AG09319 (cell line): ENCODE results near the gene URI1.

Source experiments
- DNase-seq: peaks from one replicate; pipeline ENCODE4 v3.0.0-alpha.2; 2010; ENCODE audit warnings: low read depth; ENCODE audit errors: extremely low read depth
- CTCF ChIP-seq: IDR thresholded peaks from 2 replicates; pipeline ENCODE4 v1.5.1; 2011; ENCODE audit warnings: low read depth, mild to moderate bottlenecking, inconsistent platforms, low read length, moderate library complexity

URI1 gene

GRCh38 chr19:29999490-29999889 lies 57.5 kb downstream of the URI1 start:
- TF ChIP-seq CTCF: no peak

GRCh38 chr19:30000862-30001261 lies 58.8 kb downstream of the URI1 start:
- no peak for DNase-seq
- TF ChIP-seq CTCF: no peak

More at GRCh38 chr19:29999490-29999889, 57.5 kb downstream of the URI1 start:
- DNase-seq: no peak

- TF ChIP-seq CTCF: no peak
- DNase-seq: no peak
Observed at GRCh38 chr19:30001301-30001700, 59.3 kb downstream of the URI1 start.

- no peak for DNase-seq
Observed at GRCh38 chr19:30001791-30002190, 59.8 kb downstream of the URI1 start.

GRCh38 chr19:30003866-30004265 lies 61.8 kb downstream of the URI1 start:
- TF ChIP-seq CTCF: no peak
- no peak for DNase-seq

More at GRCh38 chr19:30001791-30002190, 59.8 kb downstream of the URI1 start:
- no peak for TF ChIP-seq CTCF

- DNase-seq: no peak
- TF ChIP-seq CTCF: no peak
Observed at GRCh38 chr19:30004403-30004802, 62.4 kb downstream of the URI1 start.

GRCh38 chr19:30006207-30006606 lies 64.2 kb downstream of the URI1 start:
- no peak for TF ChIP-seq CTCF
- no peak for DNase-seq
